NCI-H1930 (cell line): ENCODE data around the gene ORC2.

Experiments
- DNase-seq, 2 experiments: peaks; one replicate each; lab custom pipeline; 2025; lab: John Stamatoyannopoulos, UW

ORC2 gene

GRCh38 chr2:200860092-200860795 lies 103.2 kb downstream of the ORC2 start:
- no peak for DNase-seq
